Activated CD4-positive, alpha-beta T cell treated with anti-CD3 and anti-CD28 coated beads, Interleukin-2, amount 50 U/mL, for 16 hours (primary cell): Measurements from ENCODE around the gene NBDY.
"Not testable (repeated sequence)": the region's sequence is repeated elsewhere in the genome, so short reads cannot be mapped to it uniquely, and the experiment has no call there.

Experiments used
- DNase-seq: peaks from one replicate; pipeline ENCODE4 v3.0.0-alpha.2; 2020

Gene NBDY

GRCh38 chrX:56729152-56729850 lies at the start of gene NBDY:
TSS of gene NBDY (plus strand) at chrX:56729243. CDS start at chrX:56729354, 111 bp downstream.
- DNase-seq = peak; percentile 37

GRCh38 chrX:56704530-56704929 lies 24.5 kb upstream of the NBDY start:
- not testable (repeated sequence) for DNase-seq

GRCh38 chrX:56726605-56727004 lies 2.4 kb upstream of the NBDY start:
- DNase-seq = peak; percentile 54

- DNase-seq = no peak
These were observed 1.5 kb upstream of the NBDY start for GRCh38 chrX:56727531-56727930.

- DNase-seq = no peak
These were observed 722 bp upstream of the NBDY start for GRCh38 chrX:56728321-56728720.

GRCh38 chrX:56728752-56729151 lies 291 bp upstream of the NBDY start:
- no peak for DNase-seq

GRCh38 chrX:56733459-56734046 lies 4.5 kb downstream of the NBDY start:
- DNase-seq = peak; percentile 57

GRCh38 chrX:56736219-56736618 lies 7.2 kb downstream of the NBDY start:
- DNase-seq = no peak

- no peak for DNase-seq
These were observed 9.6 kb downstream of the NBDY start for GRCh38 chrX:56738670-56739069.

- DNase-seq = no peak
These were observed 16.0 kb downstream of the NBDY start for GRCh38 chrX:56744996-56745395.

GRCh38 chrX:56746996-56747395 lies 18.0 kb downstream of the NBDY start:
- no peak for DNase-seq

GRCh38 chrX:56751071-56751470 lies 22.0 kb downstream of the NBDY start:
- DNase-seq = no peak

- DNase-seq = no peak
These were observed 28.3 kb downstream of the NBDY start for GRCh38 chrX:56757327-56757726.

GRCh38 chrX:56758456-56758855 lies 29.4 kb downstream of the NBDY start:
- DNase-seq = no peak

- DNase-seq = no peak
These were observed 30.8 kb downstream of the NBDY start for GRCh38 chrX:56759736-56760409.

GRCh38 chrX:56760410-56761124 lies 31.5 kb downstream of the NBDY start:
- not testable (repeated sequence) for DNase-seq

GRCh38 chrX:56761167-56761566 lies 32.1 kb downstream of the NBDY start:
- DNase-seq = no peak

- DNase-seq = peak; percentile 37
These were observed 33.2 kb downstream of the NBDY start for GRCh38 chrX:56762220-56762619.

- no peak for DNase-seq
These were observed 33.9 kb downstream of the NBDY start for GRCh38 chrX:56762707-56763555.

- peak; percentile 84 for DNase-seq
These were observed 34.6 kb downstream of the NBDY start for GRCh38 chrX:56763556-56764152.

- DNase-seq = peak; percentile 92
These were observed 35.3 kb downstream of the NBDY start for GRCh38 chrX:56764153-56764974.
